ENCODE measurements around the gene RFX4.

RFX4 gene

DNA sequence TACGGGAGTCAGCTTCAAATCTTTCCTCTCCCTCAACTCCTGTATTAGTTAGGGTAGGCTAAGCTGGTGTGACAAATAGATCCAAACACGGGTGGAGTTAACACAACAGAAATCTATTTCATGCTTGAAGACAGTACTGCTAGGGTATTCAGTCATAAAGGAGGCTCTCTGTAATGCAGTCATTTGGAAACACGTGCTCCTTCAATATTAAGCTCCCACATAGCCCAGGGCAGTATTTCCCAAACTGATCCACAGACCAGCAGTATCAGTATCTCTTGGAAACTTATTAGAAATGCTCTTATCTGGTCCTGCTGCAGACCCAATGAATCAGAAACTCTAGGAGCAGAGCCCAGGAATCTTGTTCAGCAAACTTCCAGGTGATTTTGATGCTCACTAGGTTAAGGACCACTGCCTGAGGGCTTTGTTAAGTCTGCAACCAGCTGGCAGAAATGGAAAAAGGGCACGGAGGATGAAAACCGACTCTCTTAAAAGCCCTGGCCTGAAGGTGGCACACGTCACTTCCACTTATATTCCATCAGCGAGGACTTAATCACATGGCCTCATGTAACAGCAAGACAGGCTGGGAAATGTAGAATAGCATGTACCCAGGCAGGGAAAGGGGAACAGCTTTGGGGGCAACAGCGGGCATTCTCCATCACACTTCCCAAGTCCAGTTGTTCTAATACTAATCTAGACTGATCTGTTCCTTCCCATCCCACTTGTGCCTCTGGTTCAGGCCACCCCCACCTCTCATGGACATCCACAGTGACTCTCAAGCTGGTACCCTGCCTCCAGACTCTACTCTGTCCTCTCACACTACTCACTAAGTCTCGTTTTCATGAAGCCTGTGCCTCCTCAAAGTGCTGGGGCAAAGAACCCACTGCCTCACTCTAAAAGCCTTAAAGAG lies 153.5 kb downstream of the RFX4 start:
- no peak for DNase-seq

GRCh38 chr12:106739318-106739717 lies 156.5 kb downstream of the RFX4 start:
- no peak for DNase-seq

DNA sequence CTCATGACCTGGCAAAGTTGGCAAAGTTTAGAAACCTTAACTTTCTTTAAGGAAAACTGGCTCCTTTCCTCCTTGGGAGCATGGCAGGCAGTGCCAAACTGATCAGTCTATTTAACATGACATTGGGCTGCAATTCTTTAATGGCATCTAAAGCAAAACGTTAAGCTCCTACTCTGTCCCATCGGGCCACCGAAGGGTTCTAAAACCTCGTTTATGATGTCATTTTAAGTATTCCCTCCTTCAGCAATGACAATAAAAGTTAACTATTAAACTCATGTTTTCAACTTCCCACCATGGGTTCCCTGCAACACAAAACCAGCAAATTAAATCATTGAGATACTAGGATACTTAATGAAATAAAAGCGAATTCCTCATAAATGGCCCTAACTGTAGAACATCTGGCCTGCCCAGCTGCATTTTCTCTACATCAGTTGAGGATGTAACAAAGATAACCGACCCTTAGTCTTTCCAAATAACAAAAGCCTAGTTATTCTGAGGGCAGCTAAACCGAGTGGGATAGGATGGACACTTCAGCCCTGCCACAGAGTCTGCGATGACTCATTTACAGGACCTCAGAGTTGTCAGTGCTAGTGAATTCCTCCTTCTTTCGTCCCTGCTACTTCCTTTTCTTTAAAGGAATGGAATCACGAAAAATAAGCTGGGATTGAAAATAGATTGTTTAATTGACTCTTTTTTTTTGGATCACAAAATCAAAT lies 157.2 kb downstream of the RFX4 start:
- DNase-seq = no peak

DNA sequence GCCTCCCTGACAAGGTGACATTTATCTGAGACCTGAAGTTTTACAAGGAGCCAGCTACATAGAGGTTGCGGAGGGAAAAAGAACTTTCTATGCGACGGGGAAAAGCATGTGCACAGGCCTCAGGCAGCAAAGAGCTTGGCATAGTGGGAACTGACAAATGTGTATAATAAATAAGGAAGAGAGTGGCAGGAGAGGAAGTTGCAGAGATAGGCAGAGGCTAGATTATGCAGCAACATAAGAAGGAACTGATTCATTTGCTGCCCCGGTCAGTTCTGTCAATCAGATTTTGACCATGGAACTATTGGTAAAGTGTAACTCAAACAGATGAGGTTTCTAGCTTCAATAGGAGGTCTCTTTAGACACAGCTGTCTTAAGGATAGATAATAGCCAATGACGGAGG lies 158.0 kb downstream of the RFX4 start:
- DNase-seq = no peak

DNA sequence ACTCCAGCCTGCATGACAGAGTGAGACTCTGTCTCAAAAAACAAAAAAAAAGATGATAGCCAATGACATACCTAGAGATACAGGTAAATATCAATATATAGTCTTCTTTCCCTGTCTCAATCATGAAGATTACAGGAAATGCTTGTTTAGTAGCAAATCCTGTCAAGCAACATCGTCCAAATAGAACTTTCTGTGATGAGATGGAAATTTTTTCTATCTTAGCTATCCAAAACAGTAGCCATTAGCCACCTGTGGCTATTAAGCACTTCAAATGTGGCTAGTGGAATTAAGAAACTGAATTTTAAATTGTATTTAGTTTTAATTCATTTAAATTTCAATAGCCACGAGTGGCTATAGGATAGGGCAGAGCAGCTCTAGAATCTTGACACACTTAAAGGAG lies 158.4 kb downstream of the RFX4 start:
- DNase-seq = no peak

GRCh38 chr12:106743270-106743988 lies 160.6 kb downstream of the RFX4 start:
- no peak for DNase-seq

GRCh38 chr12:106744600-106744999 lies 161.8 kb downstream of the RFX4 start:
- DNase-seq = no peak

- DNase-seq = no peak
Measured at GRCh38 chr12:106745181-106745745, 162.5 kb downstream of the RFX4 start.

DNA sequence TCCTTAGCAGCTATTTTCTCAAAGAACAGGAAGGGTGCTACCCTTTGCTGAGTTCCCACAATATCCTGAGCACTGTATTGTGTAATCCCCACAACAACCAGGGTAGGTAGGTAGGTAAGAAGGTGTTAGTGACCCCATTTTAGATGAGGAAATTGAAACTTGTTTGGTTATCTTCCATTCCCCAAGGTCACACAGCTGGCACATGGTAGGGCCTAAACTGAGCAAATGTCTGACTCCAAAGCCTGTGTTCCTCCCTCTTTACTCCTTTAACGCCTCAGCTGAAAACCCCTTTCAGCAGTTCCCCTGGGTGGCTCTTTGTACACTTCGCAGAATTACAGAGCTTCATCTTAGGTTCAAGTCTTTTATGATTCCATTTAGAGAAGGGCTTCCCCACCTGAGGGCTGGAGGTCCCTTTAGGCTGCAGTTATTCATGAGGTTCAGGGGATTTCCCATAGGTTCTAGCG lies 165.2 kb downstream of the RFX4 start:
- no peak for DNase-seq

- no peak for DNase-seq
Measured at GRCh38 chr12:106750524-106750923, 167.7 kb downstream of the RFX4 start.

DNA sequence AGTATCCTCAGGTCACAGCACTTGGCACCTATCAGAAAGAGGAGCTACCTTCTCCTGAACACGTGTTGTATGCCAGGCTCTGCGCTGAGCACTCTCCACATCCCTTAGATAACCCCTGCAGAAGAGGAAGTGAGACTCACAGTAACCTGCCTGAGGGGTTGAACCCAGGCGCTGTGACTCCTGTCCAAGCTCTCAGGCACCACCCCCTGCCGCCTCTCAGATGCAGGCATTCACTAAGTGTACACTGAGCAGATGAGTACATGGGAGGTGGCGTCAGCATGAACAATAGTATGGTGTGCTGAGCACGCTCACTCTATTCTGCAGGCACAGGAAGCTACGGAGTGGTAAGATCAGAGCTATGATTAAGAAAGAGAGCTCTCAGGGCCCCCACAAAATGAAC lies 170.7 kb downstream of the RFX4 start:
- DNase-seq = no peak

- no peak for DNase-seq
Measured at GRCh38 chr12:106754331-106754730, 171.5 kb downstream of the RFX4 start.

DNA sequence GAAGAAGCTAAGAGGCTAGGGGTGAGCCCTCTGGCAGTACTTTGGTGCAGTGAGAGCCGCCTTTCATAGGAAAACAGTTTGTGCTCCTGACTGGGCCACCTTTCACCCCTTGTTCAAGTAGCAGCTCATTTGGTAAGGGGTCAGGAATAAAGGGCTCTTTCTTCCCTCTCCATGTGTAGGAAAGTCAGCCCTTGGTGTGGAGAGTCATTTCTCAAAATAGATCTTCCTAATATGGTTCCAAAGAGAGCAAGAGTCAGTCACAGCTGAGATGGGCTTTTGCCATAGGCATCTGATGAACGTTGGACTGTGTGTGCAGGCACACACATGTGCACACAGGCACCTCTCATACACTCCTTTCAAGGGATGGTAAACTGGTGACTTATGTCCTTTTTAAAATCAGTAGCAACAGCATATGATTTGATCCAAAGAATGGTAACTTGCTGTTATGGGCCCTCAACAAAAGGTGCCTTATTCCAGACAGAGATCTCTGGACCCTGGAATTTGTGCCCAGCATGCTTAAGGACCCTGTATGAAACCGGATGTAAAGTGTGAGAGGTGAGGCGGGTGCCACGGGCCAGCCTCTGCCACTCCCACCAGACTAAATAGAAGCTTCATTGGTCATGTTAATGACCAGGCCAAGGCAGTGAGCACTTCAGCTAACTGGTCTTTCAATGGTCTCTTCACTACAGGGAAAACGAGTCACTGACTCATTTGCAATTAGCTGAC lies 175.0 kb downstream of the RFX4 start:
- no peak for DNase-seq

- no peak for DNase-seq
Measured at GRCh38 chr12:106758349-106759110, 175.7 kb downstream of the RFX4 start.

DNA sequence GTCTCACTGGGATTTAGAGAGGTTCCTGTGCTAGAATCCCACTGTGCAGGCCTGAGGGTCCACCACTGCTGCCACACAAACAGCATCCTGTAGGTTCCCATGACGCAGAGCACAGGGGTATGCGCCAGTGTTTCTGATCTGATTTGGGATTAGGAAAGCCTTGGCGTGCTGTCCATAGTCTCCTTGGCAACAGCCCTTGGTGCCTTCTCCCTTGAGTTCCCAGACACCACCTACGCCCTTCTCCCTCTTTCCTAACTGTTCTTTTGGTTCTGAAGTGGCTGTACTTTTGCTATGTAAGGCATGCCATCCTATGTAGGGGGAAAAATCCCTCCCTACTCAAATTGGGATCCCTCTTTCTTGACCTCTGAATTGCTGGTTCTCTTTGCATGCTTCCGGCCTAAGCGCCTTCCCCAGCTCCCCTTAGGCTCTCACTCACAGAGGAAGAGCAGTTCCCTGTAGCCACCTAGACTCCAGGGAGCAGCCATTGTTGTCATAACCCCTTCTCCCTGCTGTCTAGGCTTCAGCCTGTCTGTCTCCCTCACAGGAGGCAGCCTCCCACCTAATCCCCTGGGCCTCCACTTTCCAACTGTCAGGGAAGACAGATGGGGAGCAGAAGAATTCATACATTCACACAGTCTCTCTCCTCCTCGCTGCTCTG lies 176.9 kb downstream of the RFX4 start:
- DNase-seq = no peak

- no peak for DNase-seq
Measured at GRCh38 chr12:106760184-106760531, 177.4 kb downstream of the RFX4 start.

- no peak for DNase-seq
Measured at GRCh38 chr12:106764220-106764619, 181.4 kb downstream of the RFX4 start.

- DNase-seq = no peak
Measured at GRCh38 chr12:106764738-106765137, 181.9 kb downstream of the RFX4 start.

DNA sequence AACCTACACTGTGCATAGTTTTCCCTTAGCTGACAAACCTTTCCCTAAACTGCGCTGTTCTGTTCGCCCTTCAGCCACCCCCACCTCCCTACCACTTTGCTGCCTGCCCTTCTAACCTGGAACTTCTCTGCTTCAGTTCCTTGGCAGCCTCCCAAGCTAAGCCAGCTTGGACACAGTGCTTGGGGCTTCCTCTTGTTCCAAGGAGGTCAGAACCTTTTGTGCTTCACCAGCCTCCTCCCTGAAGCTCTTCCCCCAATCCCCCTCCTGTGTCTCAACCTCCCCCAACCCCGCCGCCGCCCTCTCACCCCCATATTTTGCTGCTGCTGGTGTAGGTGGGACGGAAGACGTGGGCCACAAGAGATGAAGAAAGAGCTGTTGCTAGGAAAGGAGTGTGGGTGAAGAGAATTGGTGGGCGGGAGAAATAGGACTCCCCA lies 183.6 kb downstream of the RFX4 start:
- no peak for DNase-seq

GRCh38 chr12:106767206-106767605 lies 184.4 kb downstream of the RFX4 start:
- no peak for DNase-seq

Measured in GOT3 (cell line).